ENCODE measurements around the gene FAM170B. TPM values are rescaled to one million over a fixed set of nuclear protein-coding genes. Genes with fewer than 3 reads are reported as not detected.

FAM170B gene
- total and polyA plus RNA-seq, 7 donors = not detected

GRCh38 chr10:49168831-49169500 lies 35.1 kb upstream of the FAM170B start:
- Histone ChIP-seq H3K36me3 (no peaks in the 10 kb centered on the region), H3K4me3 (no peak overlapping the region), H3K27ac (no peak overlapping the region), H3K27me3 (no peaks in the 10 kb centered on the region), H3K9me3 (no peaks in the 10 kb centered on the region), H3K4me1 (no peaks in the 10 kb centered on the region)
- intact Hi-C loops (cut with DNase I) = loop anchor here (10.0 kb wide), 1 partner anchor 514 kb away; no protein-coding TSS in a partner anchor
- 80 to 83% methylated on average over 6 of the region's 6 CpGs for WGBS, 2 donors
- no peak for DNase-seq
- TF ChIP-seq POLR2AphosphoS5 (IDR thresholded peaks at IDR 0.05) (no peak), EP300 (IDR thresholded peaks at IDR 0.05) (no peak), POLR2A (IDR thresholded peaks at IDR 0.05) (no peak)
- TF ChIP-seq, protein P1, sequence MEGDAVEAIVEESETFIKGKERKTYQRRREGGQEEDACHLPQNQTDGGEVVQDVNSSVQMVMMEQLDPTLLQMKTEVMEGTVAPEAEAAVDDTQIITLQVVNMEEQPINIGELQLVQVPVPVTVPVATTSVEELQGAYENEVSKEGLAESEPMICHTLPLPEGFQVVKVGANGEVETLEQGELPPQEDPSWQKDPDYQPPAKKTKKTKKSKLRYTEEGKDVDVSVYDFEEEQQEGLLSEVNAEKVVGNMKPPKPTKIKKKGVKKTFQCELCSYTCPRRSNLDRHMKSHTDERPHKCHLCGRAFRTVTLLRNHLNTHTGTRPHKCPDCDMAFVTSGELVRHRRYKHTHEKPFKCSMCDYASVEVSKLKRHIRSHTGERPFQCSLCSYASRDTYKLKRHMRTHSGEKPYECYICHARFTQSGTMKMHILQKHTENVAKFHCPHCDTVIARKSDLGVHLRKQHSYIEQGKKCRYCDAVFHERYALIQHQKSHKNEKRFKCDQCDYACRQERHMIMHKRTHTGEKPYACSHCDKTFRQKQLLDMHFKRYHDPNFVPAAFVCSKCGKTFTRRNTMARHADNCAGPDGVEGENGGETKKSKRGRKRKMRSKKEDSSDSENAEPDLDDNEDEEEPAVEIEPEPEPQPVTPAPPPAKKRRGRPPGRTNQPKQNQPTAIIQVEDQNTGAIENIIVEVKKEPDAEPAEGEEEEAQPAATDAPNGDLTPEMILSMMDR (IDR thresholded peaks at IDR 0.05) = no peak

- WGBS, 2 donors = 63 to 82% methylated on average over 4 of the region's 4 CpGs
- TF ChIP-seq POLR2AphosphoS5 (IDR thresholded peaks at IDR 0.05) (no peak), EP300 (IDR thresholded peaks at IDR 0.05) (no peak), POLR2A (IDR thresholded peaks at IDR 0.05) (no peak)
- TF ChIP-seq, protein P1 (IDR thresholded peaks at IDR 0.05) = no peak
- DNase-seq = no peak
- no peaks in the 10 kb centered on the region for H3K9me3 ChIP-seq
- H3K27me3 ChIP-seq = no peaks in the 10 kb centered on the region
- intact Hi-C loops (cut with DNase I) = loop anchor here (10.0 kb wide), 1 partner anchor 513 kb away; no protein-coding TSS in a partner anchor
- H3K27ac ChIP-seq = no peak overlapping the region
- no peak overlapping the region for H3K4me3 ChIP-seq
- H3K36me3 ChIP-seq = no peaks in the 10 kb centered on the region
- no peaks in the 10 kb centered on the region for H3K4me1 ChIP-seq
Measured at GRCh38 chr10:49168171-49168540, 34.3 kb upstream of the FAM170B start.

- DNase-seq = no peak
- Histone ChIP-seq H3K9me3 (no peaks in the 10 kb centered on the region), H3K4me3 (no peak overlapping the region), H3K27me3 (no peaks in the 10 kb centered on the region), H3K4me1 (no peaks in the 10 kb centered on the region), H3K36me3 (no peaks in the 10 kb centered on the region), H3K27ac (no peak overlapping the region)
- TF ChIP-seq, protein P1 (IDR thresholded peaks at IDR 0.05) = no peak
- TF ChIP-seq EP300 (IDR thresholded peaks at IDR 0.05) (no peak), POLR2AphosphoS5 (IDR thresholded peaks at IDR 0.05) (no peak), POLR2A (IDR thresholded peaks at IDR 0.05) (no peak)
- 78 to 88% methylated on average over 12 of the region's 12 CpGs for WGBS, 2 donors
- intact Hi-C loops (cut with DNase I) = loop anchor here (10.0 kb wide), 1 partner anchor 513 kb away; no protein-coding TSS in a partner anchor
Measured at GRCh38 chr10:49167425-49168170, 33.8 kb upstream of the FAM170B start.

GRCh38 chr10:49166484-49167400 lies 32.9 kb upstream of the FAM170B start:
- H3K36me3 ChIP-seq = no peaks in the 10 kb centered on the region
- no peak for DNase-seq
- 74 to 87% methylated on average over 14 of the region's 14 CpGs for WGBS, 2 donors
- no peak overlapping the region for H3K27ac ChIP-seq
- no peaks in the 10 kb centered on the region for H3K27me3 ChIP-seq
- H3K9me3 ChIP-seq = no peaks in the 10 kb centered on the region
- H3K4me3 ChIP-seq = no peak overlapping the region
- no peaks in the 10 kb centered on the region for H3K4me1 ChIP-seq
- TF ChIP-seq, protein P1 (IDR thresholded peaks at IDR 0.05) = no peak
- no peak for TF ChIP-seq POLR2AphosphoS5 (IDR thresholded peaks at IDR 0.05)
- no peak for TF ChIP-seq POLR2A (IDR thresholded peaks at IDR 0.05)
- TF ChIP-seq EP300 (IDR thresholded peaks at IDR 0.05) = no peak
- intact Hi-C loops (cut with DNase I) = loop anchor here (10.0 kb wide), 1 partner anchor 512 kb away; no protein-coding TSS in a partner anchor

All from sigmoid colon (tissue), 7 donors.